HG02943 (cell line): ENCODE data around the gene CHD2.
"Not testable (repeated sequence)": the region's sequence is repeated elsewhere in the genome, so short reads cannot be mapped to it uniquely, and the experiment has no call there.

Experiments
- ATAC-seq: cut with Tn5 transposase; IDR thresholded peaks from one replicate; pipeline ENCODE4 v1.9.1; 2021; ENCODE audit warnings: mild to moderate bottlenecking, low read depth, moderate library complexity; ENCODE audit not compliant: unreplicated experiment

The CHD2 gene

DNA sequence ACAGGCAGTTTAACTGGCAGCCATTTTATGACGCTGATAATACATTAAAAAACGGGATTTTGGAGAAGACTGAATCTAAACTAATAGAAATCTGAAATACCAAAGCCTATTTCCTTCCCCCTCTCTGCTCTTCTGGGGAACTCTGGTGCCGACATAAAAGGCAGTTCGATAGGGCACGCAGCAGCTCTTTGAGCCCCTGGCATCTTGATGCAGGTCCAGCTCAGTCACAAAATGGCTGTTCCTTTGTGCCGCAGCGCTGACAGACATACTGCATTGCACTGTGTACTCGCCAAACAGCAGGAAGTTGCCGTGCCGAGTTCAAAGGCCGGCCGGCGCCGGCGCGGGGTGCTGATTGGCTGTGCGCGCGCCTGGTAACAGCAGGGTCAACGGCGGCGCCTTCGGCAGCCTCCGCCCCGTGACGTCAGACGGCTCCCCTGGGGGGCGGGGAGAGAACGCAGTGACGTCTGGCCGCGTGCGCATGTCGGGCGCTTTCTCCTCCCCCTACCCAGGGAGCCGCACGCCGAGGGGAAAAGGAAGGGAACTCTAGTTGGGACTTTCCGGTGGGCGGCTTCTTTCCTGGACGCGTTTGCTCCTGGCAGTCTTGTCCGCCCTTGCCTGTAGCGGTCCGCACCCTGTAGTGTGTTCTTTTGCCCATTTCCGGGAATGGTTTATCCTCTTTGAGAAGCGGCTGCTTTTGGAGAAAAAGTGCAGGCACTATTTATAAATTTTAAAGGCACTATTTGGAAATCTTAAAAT is 4.0 kb downstream of the CHD2 start:
- peak; percentile 82 for ATAC-seq

DNA sequence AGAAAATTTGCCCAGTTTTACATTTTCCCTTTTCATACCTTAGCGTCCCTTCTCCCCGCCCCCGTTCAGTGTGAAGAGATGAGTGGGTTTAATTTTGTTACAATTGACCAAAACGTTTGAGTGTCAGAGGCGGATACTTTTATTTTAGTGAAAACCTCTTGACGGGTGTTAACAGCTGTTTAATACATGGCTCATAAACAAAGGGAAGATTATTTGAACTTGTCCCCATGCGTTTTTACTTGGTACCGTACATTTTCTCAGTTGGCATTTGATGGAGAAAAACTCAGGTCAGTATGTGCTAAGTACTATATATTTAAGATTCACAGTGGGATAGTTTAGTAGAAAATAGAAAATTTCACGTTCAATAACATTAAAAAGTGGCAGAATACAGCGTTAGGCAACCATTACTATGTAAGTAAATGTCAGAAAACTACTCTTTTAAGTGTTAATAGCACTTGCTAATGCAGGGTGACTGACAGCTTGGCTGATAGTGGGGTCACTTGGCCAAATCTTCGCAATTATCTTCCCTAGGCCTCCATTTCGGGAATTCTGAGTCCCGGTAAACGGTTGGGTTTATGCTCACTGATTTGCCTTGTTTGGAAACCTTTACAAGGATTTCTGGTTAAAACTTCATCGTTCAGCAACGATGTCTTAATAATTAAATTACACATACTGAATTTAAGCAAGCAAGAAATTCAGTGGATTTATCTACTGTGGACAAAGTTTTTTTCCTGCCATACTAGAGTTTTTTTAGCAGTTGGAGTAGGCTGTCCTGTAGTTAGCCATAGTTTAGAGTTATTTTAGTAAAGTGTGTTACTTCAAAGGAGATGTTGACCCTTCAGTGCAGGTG is 4.8 kb downstream of the CHD2 start:
- no peak for ATAC-seq

DNA sequence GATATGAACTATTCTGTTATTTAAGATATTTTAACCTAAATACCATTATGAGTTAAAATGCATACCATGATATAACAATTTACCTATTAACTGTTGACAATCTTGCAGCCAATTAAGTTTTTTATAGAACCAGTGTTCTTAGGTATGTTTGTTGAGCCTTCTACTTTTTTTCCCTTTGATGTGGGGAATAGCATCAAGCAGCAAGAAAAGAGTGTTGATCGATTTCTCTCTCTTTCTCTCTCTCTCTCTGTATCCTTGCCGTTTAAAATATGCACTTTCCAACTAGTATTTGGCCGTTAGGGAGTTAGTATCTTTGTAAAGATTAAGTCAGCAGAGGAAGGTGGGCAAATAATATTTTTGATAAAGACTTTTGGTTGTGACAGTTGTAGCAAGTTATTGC is 5.9 kb downstream of the CHD2 start:
- ATAC-seq = no peak

DNA sequence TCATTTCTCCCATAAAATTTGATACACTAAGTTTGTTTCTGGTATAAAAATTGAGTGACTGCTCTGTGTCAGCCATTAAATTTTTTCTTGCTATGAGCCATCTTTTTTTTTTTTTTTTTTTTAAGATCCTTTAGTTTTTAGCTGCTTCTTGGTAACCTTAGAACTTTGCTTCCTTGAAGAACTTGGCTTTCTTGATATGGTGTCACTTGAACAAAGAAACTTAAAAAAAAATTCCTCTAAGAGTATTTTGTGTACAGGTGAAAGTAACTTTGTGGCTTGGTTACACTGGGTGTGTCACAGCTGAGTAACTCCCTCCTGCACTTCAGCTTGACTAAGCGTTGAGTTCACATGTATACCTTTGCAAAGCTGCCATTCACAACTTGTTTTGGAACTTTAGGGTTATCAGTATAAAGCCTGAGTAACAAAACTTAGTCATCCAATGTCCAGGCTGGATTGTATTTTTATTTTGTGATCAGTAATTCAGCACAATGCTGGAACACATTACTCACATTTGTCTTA is 6.5 kb downstream of the CHD2 start:
- ATAC-seq = no peak

DNA sequence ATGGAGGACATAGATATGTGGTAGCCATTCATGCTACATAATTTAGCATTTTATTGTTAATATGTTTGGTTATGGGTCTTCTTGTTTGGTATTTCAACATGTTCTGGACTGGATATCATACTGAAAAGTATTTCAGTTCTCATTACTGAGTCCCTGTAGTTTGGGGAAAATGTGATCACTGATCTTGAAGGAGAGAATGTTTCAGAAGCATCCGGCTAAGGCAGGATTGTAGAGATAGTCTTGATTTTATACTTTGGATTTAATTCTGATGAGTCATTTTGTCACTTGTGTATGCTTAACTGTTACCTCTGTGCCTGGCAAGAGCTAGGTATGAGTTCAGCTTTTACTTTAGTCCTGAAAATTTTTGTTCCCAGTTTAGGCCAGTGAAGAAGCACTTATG is 7.1 kb downstream of the CHD2 start:
- ATAC-seq = no peak

DNA sequence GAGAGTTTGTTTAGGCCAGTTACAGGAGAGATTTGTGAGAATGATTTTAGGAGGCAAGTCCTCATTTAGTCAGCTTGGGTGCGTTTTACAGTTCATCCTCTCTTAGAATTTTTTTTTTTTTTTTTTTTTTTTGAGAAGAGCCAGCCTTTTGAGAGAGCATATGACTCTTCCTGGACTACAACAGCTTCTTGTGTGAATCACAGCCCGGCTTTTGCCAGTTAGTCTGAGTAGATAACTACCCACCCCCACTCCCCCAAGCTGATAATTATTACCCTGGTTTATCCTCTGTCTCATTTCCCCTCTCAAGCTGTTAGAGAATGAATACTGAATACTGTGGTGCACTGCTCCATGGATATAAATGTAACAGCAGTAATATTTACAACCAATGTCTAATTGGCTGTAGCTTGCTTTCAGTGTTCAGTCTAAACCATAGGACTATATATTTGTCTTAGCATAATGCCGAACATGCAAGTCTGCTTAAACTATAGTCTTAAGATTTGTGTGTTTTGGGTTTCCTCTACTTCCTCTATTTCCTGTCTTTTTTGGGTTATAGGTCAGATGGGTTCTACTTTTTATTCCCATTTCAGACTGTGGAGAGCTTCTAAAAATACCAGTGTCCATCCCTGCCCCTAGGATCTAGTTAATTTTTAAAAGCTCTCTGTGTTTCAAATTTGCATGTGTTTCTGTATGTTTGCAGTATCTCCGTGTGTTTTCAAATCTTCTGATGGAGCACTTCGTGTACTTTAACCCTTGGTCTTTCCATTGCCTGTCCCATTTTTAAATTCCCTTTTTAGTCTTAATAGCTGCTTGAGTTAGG is 8.0 kb downstream of the CHD2 start:
- ATAC-seq = no peak

DNA sequence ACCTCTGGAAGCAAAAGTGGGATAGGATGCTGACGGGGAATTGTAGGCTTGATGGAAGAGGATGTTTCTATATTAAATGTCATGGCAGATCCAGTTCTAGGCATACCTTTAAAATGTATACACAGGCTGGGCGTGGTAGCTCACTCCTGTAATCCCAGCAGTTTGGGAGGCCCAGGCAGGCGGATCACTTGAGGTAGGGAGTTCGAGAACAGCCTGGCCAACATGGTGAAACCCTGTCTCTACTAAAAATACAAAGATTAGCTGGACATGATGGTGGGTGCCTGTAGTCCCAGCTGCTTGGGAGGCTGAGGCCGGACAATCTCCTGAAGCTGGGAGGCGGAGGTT is 8.6 kb downstream of the CHD2 start:
- no peak for ATAC-seq

DNA sequence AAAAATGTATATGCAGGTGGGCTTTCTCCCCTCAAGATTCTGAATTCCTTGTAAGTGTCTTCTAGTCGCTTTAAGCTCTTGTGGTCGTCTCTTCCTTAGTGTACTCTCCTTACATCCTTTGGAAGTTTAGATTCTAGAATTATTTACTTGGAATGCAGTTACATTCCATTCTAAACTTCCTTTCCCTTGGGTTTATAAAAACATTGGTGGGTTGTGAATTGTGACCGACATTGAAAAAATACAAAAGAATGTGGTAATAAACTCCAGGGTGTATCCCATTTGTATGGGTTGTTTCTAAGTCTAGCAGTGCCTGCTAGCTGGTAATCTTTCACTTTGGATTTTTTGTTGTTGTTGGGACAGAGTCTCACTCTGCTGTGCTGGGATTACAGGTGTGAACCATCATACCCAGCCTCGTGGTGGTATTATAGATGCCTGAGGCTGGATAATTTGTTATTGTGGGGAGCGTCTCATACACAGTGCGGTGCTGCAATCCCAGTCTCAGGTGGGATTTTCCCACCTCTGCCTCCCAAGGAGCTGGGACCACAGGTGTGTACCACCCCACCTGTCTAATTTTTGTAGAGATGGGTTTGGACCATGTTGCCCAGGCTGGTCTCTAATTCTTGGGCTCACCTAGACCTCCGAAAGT is 9.1 kb downstream of the CHD2 start:
- ATAC-seq = no peak

DNA sequence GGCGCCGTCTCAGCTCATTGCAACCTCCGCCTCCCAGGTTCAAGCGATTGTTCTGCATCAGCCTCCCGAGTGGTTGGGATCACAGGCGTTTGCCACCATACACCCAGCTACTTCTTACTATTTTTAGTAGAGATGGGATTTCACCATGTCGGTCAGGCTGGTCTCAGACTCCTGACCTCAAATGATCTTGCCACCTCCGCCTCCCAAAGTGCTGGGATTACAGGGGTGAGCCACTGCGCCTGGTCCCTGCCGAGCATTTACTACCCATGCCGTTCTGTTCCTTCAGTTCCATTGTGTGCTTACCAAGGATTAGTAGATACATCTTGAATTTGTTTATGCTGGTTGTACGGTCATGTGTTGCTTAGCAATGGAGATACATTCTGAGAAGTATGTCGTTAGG is 10.3 kb downstream of the CHD2 start:
- no peak for ATAC-seq

DNA sequence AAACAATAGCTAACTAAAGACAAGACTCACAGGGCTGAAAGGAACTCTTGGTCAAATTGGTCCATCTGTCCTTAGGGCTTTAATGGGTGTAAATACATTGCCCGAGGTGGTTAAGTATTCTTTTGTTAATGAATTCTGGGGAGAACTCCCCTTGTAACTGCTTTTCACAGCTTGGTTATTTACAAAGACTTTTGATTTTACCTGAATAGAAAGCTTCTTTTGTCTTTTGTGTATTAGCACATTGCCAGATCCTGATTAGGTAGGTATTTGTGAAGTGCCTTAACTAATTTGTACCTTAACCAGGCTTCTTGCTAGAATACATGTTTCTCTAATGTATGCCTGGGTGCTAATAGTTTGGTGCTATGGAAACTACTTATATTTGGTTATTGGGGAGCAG is 14.0 kb downstream of the CHD2 start:
- no peak for ATAC-seq

DNA sequence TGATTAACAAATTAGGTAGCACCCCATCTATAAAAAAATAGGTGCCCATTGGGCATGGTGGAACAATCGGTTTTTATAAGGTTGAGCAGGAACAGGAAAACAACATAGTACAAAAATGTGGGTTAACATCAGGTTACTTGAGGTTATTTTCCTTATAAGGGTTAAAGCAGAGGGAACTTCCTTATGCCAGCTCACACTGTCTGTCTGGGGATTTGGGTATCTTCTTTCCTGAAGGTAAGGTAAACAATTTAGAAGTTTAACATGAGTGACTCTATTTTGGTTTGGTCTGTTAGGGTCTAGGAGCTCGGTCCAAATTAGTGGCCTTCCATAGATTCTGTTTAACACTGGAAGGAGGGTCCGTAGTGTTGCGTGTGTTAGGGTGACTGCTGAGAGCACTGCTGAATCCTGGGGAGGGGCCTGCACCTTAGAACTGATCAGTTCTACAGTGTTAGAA is 14.7 kb downstream of the CHD2 start:
- no peak for ATAC-seq

DNA sequence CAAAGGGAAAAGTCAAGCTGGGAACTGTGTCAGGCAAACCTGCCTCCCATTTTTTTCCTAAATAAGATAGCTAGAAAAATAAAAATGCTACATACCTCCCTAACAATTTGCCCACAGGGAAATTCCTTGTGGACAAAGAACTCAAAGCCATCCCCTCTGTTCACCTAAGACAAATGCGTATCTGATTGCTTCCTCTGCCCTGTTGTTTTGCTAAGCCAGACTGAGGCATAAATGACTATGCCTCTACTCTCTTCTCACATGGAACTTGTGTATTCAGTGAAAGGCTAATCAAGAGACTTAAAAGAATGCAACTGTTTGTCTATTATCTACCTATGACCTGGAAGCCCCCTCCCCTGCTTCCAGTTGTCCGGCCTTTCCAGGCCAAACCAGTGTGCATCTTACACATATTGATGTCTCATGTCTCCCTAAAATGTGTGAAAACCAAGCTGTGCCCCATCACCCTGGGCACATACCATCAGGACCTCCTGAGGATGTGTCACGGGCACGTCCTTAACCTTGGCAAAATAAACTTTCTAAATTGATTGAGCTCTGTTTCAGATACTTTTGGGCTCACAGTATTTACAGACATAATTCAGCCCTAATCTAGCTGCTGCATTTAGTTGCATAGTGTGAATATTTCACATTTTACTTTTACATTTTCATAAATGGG is 15.8 kb downstream of the CHD2 start:
- ATAC-seq = no peak

DNA sequence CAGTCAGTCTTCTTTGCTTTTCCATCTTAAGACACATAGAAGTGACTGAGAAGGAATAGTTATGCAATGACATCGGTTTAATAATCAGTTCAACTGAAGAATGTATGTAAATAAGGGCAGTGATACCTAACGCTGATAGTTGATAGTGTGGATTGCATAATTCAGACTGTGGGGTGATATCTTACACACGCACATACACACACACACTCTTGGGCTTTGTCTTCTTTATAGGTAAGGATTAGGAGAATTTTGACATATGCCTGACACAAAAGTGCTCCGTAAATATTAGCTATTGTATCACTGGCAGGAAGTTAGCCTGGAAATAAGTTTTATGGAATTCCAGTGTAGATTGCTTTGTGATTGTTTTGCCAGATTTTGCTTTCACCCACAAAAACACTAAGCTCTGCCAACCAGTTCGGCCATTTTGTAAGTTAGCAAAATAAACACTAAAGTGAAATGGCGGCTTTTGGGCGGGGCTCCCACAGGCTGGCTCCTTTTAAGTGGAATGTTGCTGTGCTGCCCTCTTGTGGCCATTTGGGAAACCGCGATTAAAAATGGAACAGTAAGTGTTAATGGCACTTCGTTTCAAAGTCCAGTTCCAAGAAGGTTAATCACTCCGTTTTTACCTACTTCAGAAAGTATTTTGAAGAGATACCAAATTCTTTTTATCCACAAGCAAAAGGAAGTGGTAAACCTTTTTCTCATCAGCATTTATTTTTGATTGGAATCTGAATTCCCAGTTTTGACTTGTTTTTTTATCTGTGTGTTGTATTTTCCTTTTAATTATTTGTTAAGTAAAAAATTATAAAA is 17.7 kb downstream of the CHD2 start:
- ATAC-seq = no peak

DNA sequence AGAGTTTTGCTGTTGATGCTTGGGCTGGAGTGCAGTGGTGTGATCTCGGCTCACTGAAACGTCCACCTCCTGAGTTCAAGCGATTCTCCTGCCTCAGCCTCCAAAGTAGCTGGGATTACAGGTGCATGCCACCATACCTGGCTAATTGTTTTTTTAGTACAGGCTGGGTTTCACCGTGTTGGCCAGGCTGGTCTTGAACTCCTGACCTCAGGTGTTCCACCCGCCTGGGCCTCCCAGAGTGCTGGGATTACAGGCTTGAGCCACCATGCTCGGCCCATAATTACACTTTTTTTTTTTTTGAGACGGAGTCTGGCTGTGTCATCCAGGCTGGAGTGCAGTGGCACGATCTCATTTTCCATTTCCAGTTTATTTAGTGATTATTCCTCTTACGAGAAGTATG is 18.8 kb downstream of the CHD2 start:
- ATAC-seq = not testable (repeated sequence)

DNA sequence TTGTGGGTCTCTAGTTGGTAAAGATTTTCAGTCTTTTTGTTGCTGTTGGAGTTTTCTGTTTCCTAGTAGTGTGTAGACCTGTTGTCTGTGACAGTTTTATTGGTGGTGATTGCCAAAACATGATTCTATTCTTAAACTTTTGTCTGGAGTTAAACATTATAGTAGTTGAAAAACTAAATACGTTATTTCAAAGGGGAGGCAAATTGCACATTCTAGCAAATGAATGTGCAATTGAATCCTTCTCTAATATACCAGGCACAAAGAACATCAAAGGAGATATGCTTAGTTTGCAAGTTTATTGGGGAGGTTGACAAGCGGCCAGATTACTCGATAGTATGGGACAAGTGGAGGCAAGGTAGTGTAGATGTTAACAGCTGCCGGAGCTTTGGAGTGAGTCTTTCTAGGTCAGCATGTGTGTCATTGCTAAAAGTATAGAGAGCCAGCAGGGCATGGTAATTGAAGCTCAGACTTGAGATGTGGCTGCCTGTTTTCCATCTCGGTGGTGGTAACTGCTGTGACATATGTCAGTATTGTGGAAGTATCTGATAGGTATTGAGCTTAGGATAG is 20.6 kb downstream of the CHD2 start:
- ATAC-seq = no peak

DNA sequence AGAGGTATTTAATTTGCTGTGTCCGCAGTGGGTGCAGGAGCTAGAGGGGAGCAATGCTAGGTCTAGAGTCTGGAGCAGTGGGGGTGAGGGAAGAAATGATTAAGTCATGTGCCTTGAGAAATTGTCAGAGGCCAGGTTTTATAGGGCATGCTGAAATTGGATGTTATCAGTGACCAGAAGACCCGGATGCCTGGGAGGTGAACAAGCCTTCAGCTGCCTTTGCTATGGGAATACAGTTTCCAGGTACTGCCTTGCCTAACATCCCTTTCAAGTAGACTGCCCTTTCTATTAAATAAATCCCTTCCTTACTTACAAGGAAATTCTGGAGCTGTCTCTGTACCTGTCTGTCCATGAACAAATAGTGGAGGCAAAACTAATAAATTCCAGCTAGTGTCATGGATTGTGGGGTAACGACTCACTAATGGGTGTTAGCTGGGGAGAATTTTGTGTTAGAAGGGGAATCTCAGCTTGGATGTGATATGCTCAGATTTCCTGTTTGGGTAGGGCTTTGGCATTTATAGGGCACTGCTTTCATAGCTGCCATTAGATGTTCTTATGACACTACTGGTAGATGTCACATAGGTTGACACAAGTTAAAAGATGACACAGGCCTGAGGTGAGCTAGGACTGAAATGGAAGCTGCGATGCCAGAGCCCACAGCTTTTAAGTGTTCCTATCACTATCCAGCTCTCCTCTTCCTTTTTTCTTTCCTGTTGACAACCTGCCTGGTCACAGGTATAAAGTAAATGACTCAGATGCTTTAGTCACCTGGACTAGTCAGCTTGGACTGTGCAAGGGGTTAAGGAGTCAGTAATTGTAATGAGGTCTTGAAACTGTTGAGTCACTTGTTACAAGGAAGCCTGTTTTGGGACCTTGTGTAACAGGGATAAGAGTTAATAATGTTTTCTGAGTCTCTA is 21.3 kb downstream of the CHD2 start:
- no peak for ATAC-seq

DNA sequence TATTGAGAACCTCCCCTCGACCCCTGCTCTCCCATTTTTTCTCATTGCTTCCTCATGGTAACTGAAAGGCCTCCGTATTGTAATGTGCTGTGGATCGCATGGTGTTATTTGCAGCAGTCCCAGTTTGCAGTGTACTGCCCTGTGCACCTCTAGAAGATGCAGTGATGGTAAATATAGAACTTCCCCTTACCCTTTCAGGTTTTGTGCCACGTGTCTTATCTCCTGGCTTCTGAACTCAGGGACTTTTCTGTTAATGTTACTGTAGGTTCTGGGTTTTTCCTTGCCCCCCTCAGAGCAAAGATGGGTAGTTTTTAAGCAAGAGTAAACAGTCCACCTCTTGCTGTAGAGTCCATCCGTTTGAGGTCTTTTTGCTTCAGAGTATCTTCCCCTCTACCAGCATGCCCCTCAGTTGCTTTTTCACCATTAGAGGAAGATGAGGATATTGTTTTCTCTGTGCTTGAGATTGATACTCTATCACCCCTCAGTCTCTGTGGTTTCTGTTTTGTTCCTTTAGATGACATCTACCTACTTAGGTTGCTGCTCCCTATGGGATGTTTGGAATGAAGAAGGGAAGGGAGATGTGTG is 22.4 kb downstream of the CHD2 start:
- ATAC-seq = no peak
